ENCODE data around the gene YAP1. TPM values are rescaled to one million over a fixed set of nuclear protein-coding genes. Genes with fewer than 3 reads are reported as not detected.

YAP1 gene
- total RNA-seq, 1 experiment from 2014 or later: 57.5 TPM

DNA sequence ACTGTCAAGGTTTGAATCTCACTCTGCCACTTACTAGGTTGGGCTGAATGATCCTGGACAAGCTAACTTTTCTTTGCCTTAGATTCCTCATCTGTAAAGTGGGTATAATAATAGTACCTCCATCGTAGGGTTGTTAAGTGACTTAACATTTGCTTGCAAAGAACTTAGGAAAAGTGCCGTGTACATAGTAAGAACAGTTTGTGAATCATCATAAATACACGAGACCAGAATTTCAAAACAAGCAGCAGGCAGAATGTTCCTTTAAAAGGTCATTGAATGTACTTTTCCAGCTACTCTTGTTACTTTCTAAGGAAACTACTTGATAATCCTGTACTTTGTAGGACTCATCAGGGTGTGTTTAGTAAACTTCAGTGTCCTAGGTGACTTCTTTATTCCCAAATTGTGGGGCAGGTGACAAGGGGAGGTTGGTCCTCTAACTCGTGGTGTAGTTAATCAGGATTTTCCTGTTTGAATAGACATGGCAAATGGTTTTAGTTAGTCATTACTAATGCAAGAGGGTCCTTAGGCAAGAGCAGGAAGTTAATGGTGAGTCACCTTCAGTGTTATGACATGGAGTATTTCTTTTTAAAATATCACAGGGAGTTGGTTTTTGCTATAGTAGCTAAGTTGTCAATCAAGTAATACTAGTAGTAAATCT lies 67.9 kb downstream of the YAP1 start:
- CTCF ChIA-PET: interaction anchor here (0.8 kb wide), 1 partner anchor 12 kb away, joined by 3 read pairs; no protein-coding TSS in a partner anchor
- peak; percentile 53 for DNase-seq
- Mint-ChIP-seq H3K4me3 (ENCODE audit: low read depth, unreplicated experiment) (peak overlapping the region; percentile 43), H3K36me3 (ENCODE audit: insufficient read depth, unreplicated experiment) (peaks cover 26% of the 10 kb centered on the region), H3K27ac (ENCODE audit: unreplicated experiment) (peak overlapping the region; percentile 94), H3K9me3 (ENCODE audit: low read depth, unreplicated experiment) (peaks cover 2% of the 10 kb centered on the region), H3K4me1 (ENCODE audit: low read depth, unreplicated experiment) (peaks cover 35% of the 10 kb centered on the region), H3K27me3 (ENCODE audit: unreplicated experiment) (no peaks in the 10 kb centered on the region)
- no TSS peak for BruUV-seq (replicated peaks)
- intact Hi-C loops (cut with micrococcal nuclease; ENCODE audit: unreplicated experiment): loop anchor here (5.0 kb wide), 1 partner anchor 99 kb away; no protein-coding TSS in a partner anchor
- TF ChIP-seq, protein P1, sequence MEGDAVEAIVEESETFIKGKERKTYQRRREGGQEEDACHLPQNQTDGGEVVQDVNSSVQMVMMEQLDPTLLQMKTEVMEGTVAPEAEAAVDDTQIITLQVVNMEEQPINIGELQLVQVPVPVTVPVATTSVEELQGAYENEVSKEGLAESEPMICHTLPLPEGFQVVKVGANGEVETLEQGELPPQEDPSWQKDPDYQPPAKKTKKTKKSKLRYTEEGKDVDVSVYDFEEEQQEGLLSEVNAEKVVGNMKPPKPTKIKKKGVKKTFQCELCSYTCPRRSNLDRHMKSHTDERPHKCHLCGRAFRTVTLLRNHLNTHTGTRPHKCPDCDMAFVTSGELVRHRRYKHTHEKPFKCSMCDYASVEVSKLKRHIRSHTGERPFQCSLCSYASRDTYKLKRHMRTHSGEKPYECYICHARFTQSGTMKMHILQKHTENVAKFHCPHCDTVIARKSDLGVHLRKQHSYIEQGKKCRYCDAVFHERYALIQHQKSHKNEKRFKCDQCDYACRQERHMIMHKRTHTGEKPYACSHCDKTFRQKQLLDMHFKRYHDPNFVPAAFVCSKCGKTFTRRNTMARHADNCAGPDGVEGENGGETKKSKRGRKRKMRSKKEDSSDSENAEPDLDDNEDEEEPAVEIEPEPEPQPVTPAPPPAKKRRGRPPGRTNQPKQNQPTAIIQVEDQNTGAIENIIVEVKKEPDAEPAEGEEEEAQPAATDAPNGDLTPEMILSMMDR (IDR thresholded peaks at IDR 0.05; ENCODE audit: unreplicated experiment): no peak

DNA sequence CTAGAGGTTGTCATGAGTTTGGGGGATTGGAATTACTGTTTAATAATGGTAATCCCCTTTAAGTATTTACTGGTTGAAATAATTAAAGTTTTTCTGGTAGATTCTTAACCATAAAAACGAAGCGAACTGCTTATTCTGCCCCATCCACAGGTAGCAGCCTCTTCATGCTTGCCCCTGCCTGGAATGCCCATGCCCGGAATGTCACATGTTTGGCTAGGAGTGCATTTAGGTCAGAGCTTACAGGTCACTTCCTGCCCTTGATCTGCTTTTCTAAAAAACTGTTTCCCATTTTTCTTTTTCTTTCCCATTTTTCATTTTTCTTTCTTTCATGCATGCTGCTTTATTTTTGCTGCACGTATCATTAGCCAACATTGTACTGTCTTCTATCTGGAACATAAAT lies 69.1 kb downstream of the YAP1 start:
- no TSS peak for BruUV-seq (replicated peaks)

DNA sequence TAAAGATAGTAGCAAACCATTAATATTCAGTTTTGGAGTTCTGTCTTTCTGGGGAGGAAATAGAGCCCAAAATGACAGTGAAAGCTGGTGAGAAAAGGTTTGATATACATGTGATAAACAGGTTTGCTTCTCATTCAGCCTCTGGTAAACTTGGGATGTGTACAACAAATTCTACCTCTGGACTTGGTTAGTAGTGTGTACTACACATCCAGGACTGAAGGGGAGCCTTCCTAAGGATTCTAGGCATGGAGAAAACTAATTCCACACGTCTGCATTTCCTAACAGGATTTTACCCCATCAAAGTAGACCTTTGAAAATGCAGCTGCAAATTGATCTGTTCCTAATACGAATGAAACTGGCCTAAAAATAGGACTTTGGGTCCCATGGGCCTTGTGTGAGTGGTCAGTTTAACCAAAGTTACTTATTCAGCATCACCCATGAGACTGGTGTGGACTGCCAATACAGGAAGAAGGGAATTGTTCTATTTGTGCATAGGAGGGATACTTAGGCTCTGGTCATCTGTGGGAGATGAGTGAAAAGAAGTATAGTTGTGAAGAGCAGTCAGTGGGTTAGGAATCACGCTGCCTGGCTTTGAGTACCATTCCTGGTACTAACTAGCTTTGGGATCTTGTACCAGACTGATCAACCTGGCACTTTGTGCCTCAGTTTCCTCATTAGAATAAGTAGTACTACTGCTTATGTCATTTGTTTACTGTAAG lies 74.2 kb downstream of the YAP1 start:
- intact Hi-C loops (cut with micrococcal nuclease; ENCODE audit: unreplicated experiment): no loop called here
- TF ChIP-seq, protein P1 (IDR thresholded peaks at IDR 0.05; ENCODE audit: unreplicated experiment): no peak
- no peaks in the 10 kb centered on the region for H3K9me3 Mint-ChIP-seq (ENCODE audit: low read depth, unreplicated experiment)
- no peak for DNase-seq
- CTCF ChIA-PET: no interaction called here
- BruUV-seq (replicated peaks): no TSS peak
- H3K36me3 Mint-ChIP-seq (ENCODE audit: insufficient read depth, unreplicated experiment): peaks cover 13% of the 10 kb centered on the region
- no peak overlapping the region for H3K27ac Mint-ChIP-seq (ENCODE audit: unreplicated experiment)
- no peak overlapping the region for H3K4me3 Mint-ChIP-seq (ENCODE audit: low read depth, unreplicated experiment)
- H3K4me1 Mint-ChIP-seq (ENCODE audit: low read depth, unreplicated experiment): peaks cover 21% of the 10 kb centered on the region
- H3K27me3 Mint-ChIP-seq (ENCODE audit: unreplicated experiment): no peaks in the 10 kb centered on the region

More for the DNA sequence above, 69.1 kb downstream of the YAP1 start:
- Mint-ChIP-seq H3K27ac (ENCODE audit: unreplicated experiment) (peak overlapping the region; percentile 60), H3K4me1 (ENCODE audit: low read depth, unreplicated experiment) (peaks cover 32% of the 10 kb centered on the region), H3K9me3 (ENCODE audit: low read depth, unreplicated experiment) (peaks cover 2% of the 10 kb centered on the region), H3K36me3 (ENCODE audit: insufficient read depth, unreplicated experiment) (peaks cover 31% of the 10 kb centered on the region), H3K27me3 (ENCODE audit: unreplicated experiment) (no peaks in the 10 kb centered on the region), H3K4me3 (ENCODE audit: low read depth, unreplicated experiment) (no peak overlapping the region)
- CTCF ChIA-PET: interaction anchor here (0.7 to 0.9 kb wide), 2 partner anchors 50 to 316 kb away, joined by 4 read pairs; no protein-coding TSS in a partner anchor
- intact Hi-C loops (cut with micrococcal nuclease; ENCODE audit: unreplicated experiment): loop anchor here (5.0 kb wide), 1 partner anchor 98 kb away; no protein-coding TSS in a partner anchor
- TF ChIP-seq, protein P1 (IDR thresholded peaks at IDR 0.05; ENCODE audit: unreplicated experiment): no peak
- DNase-seq: no peak

DNA sequence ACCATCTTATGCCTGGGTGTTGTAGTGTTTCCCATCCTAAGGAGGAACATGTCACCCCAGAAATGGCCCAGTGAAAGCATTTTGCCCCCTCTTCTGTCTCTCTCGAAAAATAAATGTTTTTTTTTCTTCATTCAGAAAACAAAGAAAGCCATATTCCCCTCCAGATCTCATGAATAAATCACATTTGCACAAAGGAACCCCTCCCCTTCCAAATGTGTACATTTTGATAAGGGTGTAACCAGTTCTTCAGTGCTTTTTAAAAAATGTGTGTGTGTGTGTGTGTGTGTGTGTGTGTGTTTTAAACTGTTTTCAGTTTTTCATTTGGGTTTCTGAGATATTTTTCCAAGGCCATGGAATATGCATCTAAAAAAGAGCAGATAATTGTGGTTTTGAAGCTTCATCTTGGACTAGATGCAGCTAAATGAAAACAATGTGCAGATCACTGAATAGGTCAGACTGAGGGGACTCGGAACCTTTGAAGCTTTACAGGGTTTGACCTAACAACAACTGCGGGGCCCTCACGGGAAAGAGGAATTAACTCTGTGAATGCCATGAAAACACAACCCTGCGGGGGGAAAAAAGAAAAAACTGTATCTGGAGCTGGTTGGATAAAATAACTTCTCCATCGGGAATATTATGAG lies 76.4 kb downstream of the YAP1 start:
- intact Hi-C loops (cut with micrococcal nuclease; ENCODE audit: unreplicated experiment): no loop called here
- Mint-ChIP-seq H3K4me1 (ENCODE audit: low read depth, unreplicated experiment) (peaks cover 20% of the 10 kb centered on the region), H3K36me3 (ENCODE audit: insufficient read depth, unreplicated experiment) (peaks cover 9% of the 10 kb centered on the region), H3K4me3 (ENCODE audit: low read depth, unreplicated experiment) (no peak overlapping the region), H3K27me3 (ENCODE audit: unreplicated experiment) (no peaks in the 10 kb centered on the region), H3K9me3 (ENCODE audit: low read depth, unreplicated experiment) (no peaks in the 10 kb centered on the region), H3K27ac (ENCODE audit: unreplicated experiment) (peak overlapping the region; percentile 63)
- TF ChIP-seq, protein P1 (IDR thresholded peaks at IDR 0.05; ENCODE audit: unreplicated experiment): no peak
- DNase-seq: no peak
- CTCF ChIA-PET: interaction anchor here (0.6 to 0.8 kb wide), 4 partner anchors 12 to 746 kb away, joined by 3 to 4 read pairs (median 3); no protein-coding TSS in a partner anchor
- BruUV-seq (replicated peaks): no TSS peak

Data from Calu3 (cell line).